Neuronal stem cell (in vitro differentiated cells): ENCODE measurements around the gene SIRPA.

ENCODE experiments used
- DNase-seq: peaks from one replicate; pipeline ENCODE4 v3.0.0-alpha.2; 2013; ENCODE audit warnings: low spot score
- H2AFZ ChIP-seq: one replicate; pipeline ENCODE4 v1.6.1; 2013; ENCODE audit warnings: mild to moderate bottlenecking, low read length, inconsistent platforms
- H2AK5ac ChIP-seq: 2 replicates; pipeline ENCODE4 v1.6.1; 2013; ENCODE audit warnings: low read depth, mild to moderate bottlenecking, inconsistent platforms, low read length, moderate library complexity, mixed read lengths
- H2BK120ac ChIP-seq: 2 replicates; pipeline ENCODE4 v1.6.1; 2013; ENCODE audit warnings: low read depth, mild to moderate bottlenecking, inconsistent platforms, low read length, moderate library complexity, mixed read lengths
- H2BK12ac ChIP-seq: one replicate; pipeline ENCODE4 v1.6.1; 2013; ENCODE audit warnings: low read length, inconsistent platforms
- H2BK15ac ChIP-seq: 2 replicates; pipeline ENCODE4 v1.6.1; 2013; ENCODE audit warnings: mild to moderate bottlenecking, low read length, inconsistent platforms, mixed read lengths
- H2BK5ac ChIP-seq: one replicate; pipeline ENCODE4 v1.6.1; 2013; ENCODE audit warnings: inconsistent platforms, mild to moderate bottlenecking, low read length, moderate library complexity
- H3K14ac ChIP-seq: one replicate; pipeline ENCODE4 v1.6.1; 2013; ENCODE audit warnings: low read length, inconsistent platforms
- H3K18ac ChIP-seq: 2 replicates; pipeline ENCODE4 v1.6.1; 2013; ENCODE audit warnings: low read length, inconsistent platforms
- H3K23ac ChIP-seq: 2 replicates; pipeline ENCODE4 v1.6.1; 2013; ENCODE audit warnings: low read depth, mild to moderate bottlenecking, mixed read lengths, low read length, inconsistent platforms; ENCODE audit not compliant: poor library complexity
- H3K27ac ChIP-seq: replicated peaks from 3 replicates; pipeline ENCODE4 v1.5.1; 2013; ENCODE audit warnings: low read length, inconsistent platforms
- H3K27me3 ChIP-seq, 3 experiments: 2 replicates each; pipeline ENCODE4 v1.6.1; 2013; ENCODE audit warnings: low read length in 3 of 3, mild to moderate bottlenecking in 2 of 3, inconsistent platforms in 1 of 3, low read depth in 1 of 3, mixed read lengths in 1 of 3, moderate library complexity in 1 of 3; ENCODE audit not compliant: control insufficient read depth in 3 of 3, insufficient read depth in 3 of 3
- H3K36me3 ChIP-seq, 2 donors: replicated peaks in 1 of 2; 2 replicates each; pipeline ENCODE4 v1.6.1; 2013; ENCODE audit warnings: low read length in 2 of 2; ENCODE audit not compliant: control insufficient read depth in 2 of 2, insufficient read depth in 2 of 2
- H3K4ac ChIP-seq: 2 replicates; pipeline ENCODE4 v1.6.1; 2013; ENCODE audit warnings: inconsistent platforms, mild to moderate bottlenecking, low read length, moderate library complexity
- H3K4me1 ChIP-seq, 2 donors: 1 replicate in 1 of 2; 2 replicates in 1 of 2; pipeline ENCODE4 v1.6.1; 2013; ENCODE audit warnings: low read length in 2 of 2, low read depth in 1 of 2; ENCODE audit not compliant: control insufficient read depth in 2 of 2, insufficient read depth in 1 of 2
- H3K4me2 ChIP-seq: one replicate; pipeline ENCODE4 v1.6.1; 2013; ENCODE audit warnings: mild to moderate bottlenecking, low read length, inconsistent platforms; ENCODE audit not compliant: insufficient read depth, poor library complexity, severe bottlenecking
- H3K4me3 ChIP-seq, 2 donors: 2 replicates each; pipeline ENCODE4 v1.5.1; 2013; ENCODE audit warnings: low read length in 2 of 2, mild to moderate bottlenecking in 2 of 2, inconsistent platforms in 1 of 2, moderate library complexity in 1 of 2
- H3K79me1 ChIP-seq: one replicate; pipeline ENCODE4 v1.6.1; 2013; ENCODE audit warnings: low read depth, mild to moderate bottlenecking, inconsistent platforms, low read length, moderate library complexity
- H3K9ac ChIP-seq: one replicate; pipeline ENCODE4 v1.6.1; 2013; ENCODE audit warnings: mild to moderate bottlenecking, low read depth, low read length, inconsistent platforms; ENCODE audit not compliant: poor library complexity
- H3K9me3 ChIP-seq, 2 donors: replicated peaks in 1 of 2; 2 replicates each; pipeline versions ENCODE3 to v1.6.1; 2013; ENCODE audit warnings: low read length in 2 of 2, mild to moderate bottlenecking in 2 of 2, inconsistent platforms in 1 of 2, low read depth in 1 of 2, mixed read lengths in 1 of 2, moderate library complexity in 1 of 2; ENCODE audit not compliant: control insufficient read depth in 2 of 2, insufficient read depth in 1 of 2
- H4K8ac ChIP-seq: one replicate; pipeline ENCODE4 v1.6.1; 2013; ENCODE audit warnings: low read depth, mild to moderate bottlenecking, inconsistent platforms, low read length, moderate library complexity
- H4K91ac ChIP-seq: one replicate; pipeline ENCODE4 v1.6.1; 2013; ENCODE audit warnings: low read length, low read depth, mild to moderate bottlenecking, inconsistent platforms; ENCODE audit not compliant: poor library complexity
- WGBS, 2 donors: extraction: QIAGEN DNeasy Blood & Tissue Kit; methylation state at CpG; one replicate each; pipeline ENCODE4 v1.1.7; 2013; ENCODE audit warnings: missing lambda C conversion rate in 2 of 2, mixed read lengths in 1 of 2; ENCODE audit not compliant: insufficient read length in 2 of 2, insufficient replicate concordance in 1 of 2; ENCODE audit errors: extremely low coverage in 2 of 2; 5-methylcytosine and 5-hydroxymethylcytosine counted together

SIRPA gene

DNA sequence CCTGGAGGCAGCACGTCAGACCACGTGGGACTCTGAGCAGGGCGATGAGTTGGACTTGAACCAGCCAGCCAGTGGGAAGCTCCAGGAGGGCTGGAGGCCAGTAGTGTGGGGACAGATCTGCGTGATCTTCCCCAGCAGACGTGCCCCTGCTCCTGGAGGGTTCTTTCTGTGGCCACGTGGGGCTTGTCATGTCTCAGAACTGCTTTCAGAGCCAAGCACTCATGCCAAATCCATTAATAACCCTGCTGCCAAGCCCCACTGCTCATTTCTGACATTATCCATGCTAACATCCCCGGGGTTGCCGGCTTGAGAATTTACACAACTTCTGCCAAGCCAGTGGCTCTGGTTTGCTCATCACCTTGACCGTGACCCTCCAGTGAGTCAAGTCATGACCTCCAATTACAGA lies 38.3 kb downstream of the SIRPA start:
- no peak for DNase-seq
- Histone ChIP-seq H3K27ac (no peak overlapping the region), H2BK15ac (no peak overlapping the region), H2AK5ac (no peak overlapping the region), H4K91ac (no peak overlapping the region), H2BK120ac (no peak overlapping the region), H3K79me1 (no peaks in the 10 kb centered on the region), H3K9ac (no peak overlapping the region), H3K4me1 (no peaks in the 10 kb centered on the region), H3K18ac (no peak overlapping the region), H3K4ac (no peak overlapping the region), H3K9me3 (no peaks in the 10 kb centered on the region), H3K14ac (no peak overlapping the region), H4K8ac (no peak overlapping the region), H3K4me3 (no peak overlapping the region), H2AFZ (no peak overlapping the region), H3K4me2 (no peak overlapping the region), H3K27me3 (no peaks in the 10 kb centered on the region), H2BK5ac (no peak overlapping the region), H3K36me3 (peaks cover 0 to 3% of the 10 kb centered on the region in 2 donors), H3K23ac (no peak overlapping the region), H2BK12ac (no peak overlapping the region)
- no CpG with 5 or more reads among the region's 9 CpGs for WGBS, 2 donors

DNA sequence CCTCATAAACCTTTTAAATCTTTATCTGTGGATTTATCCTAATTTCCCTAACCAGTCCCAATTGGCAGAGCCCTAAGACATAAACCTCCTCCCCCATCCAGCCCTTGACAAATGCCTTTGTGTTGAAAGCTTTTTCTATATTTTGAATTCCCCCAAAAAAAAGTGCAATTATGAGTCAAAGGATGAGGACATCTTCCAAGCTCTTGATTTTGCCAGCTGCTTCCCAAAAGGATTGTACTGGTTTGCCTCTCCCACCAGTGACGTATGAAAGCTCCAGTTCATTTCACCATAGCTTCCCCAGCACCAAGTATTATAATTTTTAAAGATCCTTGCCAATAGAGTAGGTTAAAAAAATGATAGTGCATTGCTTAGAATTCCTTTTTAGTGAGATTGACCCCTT lies 38.9 kb downstream of the SIRPA start:
- Histone ChIP-seq H4K91ac (no peak overlapping the region), H2BK120ac (no peak overlapping the region), H3K9me3 (no peaks in the 10 kb centered on the region), H2BK15ac (no peak overlapping the region), H3K14ac (no peak overlapping the region), H3K27ac (no peak overlapping the region), H3K27me3 (no peaks in the 10 kb centered on the region), H3K18ac (no peak overlapping the region), H4K8ac (no peak overlapping the region), H3K9ac (no peak overlapping the region), H3K4me1 (no peaks in the 10 kb centered on the region), H3K79me1 (no peaks in the 10 kb centered on the region), H3K36me3 (peaks cover 0 to 3% of the 10 kb centered on the region in 2 donors), H2AK5ac (no peak overlapping the region), H3K4me2 (no peak overlapping the region), H3K4me3 (no peak overlapping the region), H2AFZ (no peak overlapping the region), H2BK5ac (no peak overlapping the region), H2BK12ac (no peak overlapping the region), H3K4ac (no peak overlapping the region), H3K23ac (no peak overlapping the region)
- DNase-seq = no peak
- no CpG with 5 or more reads among the region's 1 CpG for WGBS, 2 donors

DNA sequence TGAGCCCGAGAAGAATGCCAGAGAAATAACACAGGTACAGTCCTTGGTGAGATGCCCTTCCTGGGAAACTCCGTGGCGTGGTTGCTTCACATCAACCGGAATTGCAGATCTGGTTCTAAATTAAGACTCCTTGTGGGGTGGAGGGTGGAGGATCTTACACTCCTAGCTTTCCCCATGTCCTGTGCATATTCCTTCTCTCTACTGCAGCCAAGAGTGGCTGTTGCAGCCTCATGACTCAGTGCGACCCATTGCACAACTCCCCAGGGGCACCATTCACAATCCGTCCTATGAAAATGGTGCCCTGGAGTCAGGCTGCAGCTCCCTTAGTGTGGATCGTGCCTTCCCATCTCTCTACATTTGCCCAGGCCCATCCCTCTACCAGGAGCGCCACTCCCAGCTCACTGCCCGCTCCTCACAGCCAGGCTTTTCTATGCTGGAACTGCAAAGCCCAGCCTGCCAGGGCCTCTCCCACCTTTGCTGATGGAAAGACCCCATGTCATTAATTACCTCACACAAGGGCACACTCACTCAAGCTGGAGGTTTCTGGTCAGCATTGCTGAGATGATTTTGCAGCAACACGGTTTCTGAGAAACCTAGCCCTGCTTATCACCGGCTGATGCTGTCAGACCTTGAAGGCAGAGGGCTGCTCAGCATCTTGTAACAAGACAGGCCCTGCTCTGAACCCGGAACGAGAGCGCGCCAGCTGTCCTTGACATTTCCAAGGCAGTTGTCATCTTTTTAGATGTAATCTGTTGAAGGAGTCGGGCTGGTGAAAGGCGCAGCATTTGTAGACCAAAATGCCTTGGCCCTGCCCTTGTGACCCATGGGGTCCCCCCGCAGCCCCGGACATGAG lies 39.7 kb downstream of the SIRPA start:
- Histone ChIP-seq H3K36me3 (peaks cover 0 to 3% of the 10 kb centered on the region in 2 donors), H3K4me3 (no peak overlapping the region), H3K27ac (no peak overlapping the region), H3K23ac (no peak overlapping the region), H2AK5ac (no peak overlapping the region), H3K14ac (no peak overlapping the region), H2AFZ (no peak overlapping the region), H3K9ac (no peak overlapping the region), H2BK5ac (no peak overlapping the region), H3K79me1 (no peaks in the 10 kb centered on the region), H3K18ac (no peak overlapping the region), H4K91ac (no peak overlapping the region), H3K4me1 (no peaks in the 10 kb centered on the region), H2BK120ac (no peak overlapping the region), H2BK15ac (no peak overlapping the region), H3K9me3 (no peaks in the 10 kb centered on the region), H3K4me2 (no peak overlapping the region), H3K27me3 (no peaks in the 10 kb centered on the region), H4K8ac (no peak overlapping the region), H2BK12ac (no peak overlapping the region), H3K4ac (no peak overlapping the region)
- no peak for DNase-seq
- WGBS, 2 donors = no CpG with 5 or more reads among the region's 19 CpGs

DNA sequence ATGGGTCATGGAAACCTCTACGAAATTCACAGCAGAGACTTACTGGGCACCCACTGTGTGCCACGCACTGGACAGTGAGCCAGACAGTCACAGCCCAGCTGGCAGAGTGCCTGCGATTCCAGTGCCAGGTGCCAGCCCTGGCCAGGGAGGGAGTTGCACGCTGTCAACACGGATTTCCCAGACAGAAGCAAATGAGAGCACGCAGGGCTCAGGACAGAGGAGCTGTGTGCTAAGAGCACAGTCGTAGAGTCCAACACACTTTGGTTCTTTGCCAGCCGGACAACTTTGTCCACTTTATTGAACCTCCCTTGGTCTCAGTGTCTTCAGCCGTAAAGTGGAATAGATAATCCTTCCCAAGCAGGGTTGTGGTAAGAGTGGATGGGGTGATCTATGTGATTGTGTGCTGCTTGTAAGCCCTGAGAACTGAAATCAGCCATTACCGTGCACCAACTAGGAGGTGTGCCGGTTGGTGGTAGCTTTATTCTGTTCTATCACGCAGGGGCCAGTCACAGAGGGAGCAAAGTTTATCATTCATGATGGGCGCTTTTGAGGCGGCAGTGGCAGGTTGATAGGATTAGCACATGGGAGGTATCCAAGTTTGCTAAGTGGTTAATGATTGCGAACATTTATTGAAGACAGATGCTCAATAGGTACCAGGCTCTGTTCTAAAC lies 40.6 kb downstream of the SIRPA start:
- H3K9me3 ChIP-seq = no peaks in the 10 kb centered on the region
- H4K91ac ChIP-seq = no peak overlapping the region
- WGBS, 2 donors = no CpG with 5 or more reads among the region's 15 CpGs
- H2BK15ac ChIP-seq = no peak overlapping the region
- H3K4me2 ChIP-seq = no peak overlapping the region
- H3K27me3 ChIP-seq = no peaks in the 10 kb centered on the region
- H3K9ac ChIP-seq = no peak overlapping the region
- DNase-seq = no peak
- no peak overlapping the region for H4K8ac ChIP-seq
- H2BK12ac ChIP-seq = no peak overlapping the region
- peaks cover 0 to 3% of the 10 kb centered on the region in 2 donors for H3K36me3 ChIP-seq
- H3K14ac ChIP-seq = no peak overlapping the region
- no peak overlapping the region for H3K27ac ChIP-seq
- H3K4me1 ChIP-seq = peaks cover 0 to 2% of the 10 kb centered on the region in 2 donors
- no peak overlapping the region for H2BK5ac ChIP-seq
- no peak overlapping the region for H2BK120ac ChIP-seq
- no peak overlapping the region for H2AK5ac ChIP-seq
- H3K79me1 ChIP-seq = no peaks in the 10 kb centered on the region
- H3K23ac ChIP-seq = no peak overlapping the region
- H2AFZ ChIP-seq = no peak overlapping the region
- H3K4me3 ChIP-seq = no peak overlapping the region
- peak overlapping the region; percentile 52 for H3K18ac ChIP-seq
- no peak overlapping the region for H3K4ac ChIP-seq
